Skin of body (tissue), 1 donor: ENCODE data around the gene IL1R2. TPM values are rescaled to one million over a fixed set of nuclear protein-coding genes. Genes with fewer than 3 reads are reported as not detected.

ENCODE experiments used
- total RNA-seq: library from RNA; depleted of rRNA; stranded (reverse); fragments of >200 nt; gene quantifications from one replicate; pipeline ENCODE4 v1.2.3, GENCODE V29; 2014

IL1R2 gene
- total RNA-seq, 1 donor from 2014 or later, result 15.6 TPM

Other genes with a start within 250 kb of the IL1R2 start
- 20.3 TPM for gene IL1R1, start 150.8 kb downstream of the IL1R2 start, total RNA-seq
- gene IL1RL2, start 195.1 kb downstream of the IL1R2 start, total RNA-seq, result 6.3 TPM